SK-N-SH (cell line): ENCODE results near the gene OR52L1. TPM values are rescaled to one million over a fixed set of nuclear protein-coding genes. Genes with fewer than 3 reads are reported as not detected.

Experiments
- CTCF ChIA-PET: fragments of 300-600, 350-600 bp; formaldehyde crosslinking; extraction: SDS; loops from one replicate; lab custom pipeline; 2021; lab: Yijun Ruan, JAX
- POLR2A ChIA-PET: fragments of 350-600 bp; sonication (Branson Sonifier 250); formaldehyde crosslinking; extraction: SDS; loops from one replicate; lab custom pipeline; 2020; ENCODE audit warnings: antibody characterized with exemption, inconsistent platforms; lab: Yijun Ruan, JAX
- DNase-seq: peaks from one replicate; pipeline ENCODE4 v3.0.0; 2012
- H2AFZ ChIP-seq: fragments of 200-600 bp; sonication (generic); 2 replicates; pipeline ENCODE4 v1.8.1; 2016; ENCODE audit warnings: antibody characterized with exemption, mild to moderate bottlenecking, low read depth
- H3F3A ChIP-seq: fragments of 200-600 bp; sonication (generic); replicated peaks from 2 replicates; pipeline ENCODE3; 2016; ENCODE audit warnings: antibody characterized with exemption, mild to moderate bottlenecking; ENCODE audit not compliant: insufficient read depth
- H3K27ac ChIP-seq, 2 experiments: fragments of 200-500 bp in 1 of 2; fragments of 200-600 bp in 1 of 2; sonication (Bioruptor generic) in 1 of 2; sonication (generic), shearing (Covaris generic) in 1 of 2; 2 replicates each; pipeline versions ENCODE4 v1.5.1 to v1.6.1; 2014 to 2016; ENCODE audit warnings: low read depth in 2 of 2, inconsistent platforms in 1 of 2, low read length in 1 of 2, mild to moderate bottlenecking in 1 of 2, mixed read lengths in 1 of 2
- H3K27me3 ChIP-seq: fragments of 200-600 bp; sonication (generic), shearing (Covaris generic); 2 replicates; pipeline ENCODE4 v1.6.1; 2016; ENCODE audit warnings: mixed run types; ENCODE audit not compliant: insufficient read depth
- H3K36me3 ChIP-seq, 2 experiments: fragments of 200-500 bp in 1 of 2; fragments of 200-600 bp in 1 of 2; sonication (Bioruptor generic) in 1 of 2; sonication (generic) in 1 of 2; replicated peaks in 1 of 2; 2 replicates each; pipeline versions ENCODE3 to v1.5.1; 2014 to 2016; ENCODE audit warnings: low read length in 1 of 2, mild to moderate bottlenecking in 1 of 2; ENCODE audit not compliant: insufficient read depth in 2 of 2, control insufficient read depth in 1 of 2
- H3K4me1 ChIP-seq, 2 experiments: fragments of 200-500 bp in 1 of 2; fragments of 200-600 bp in 1 of 2; sonication (Bioruptor generic) in 1 of 2; sonication (generic), shearing (Covaris generic) in 1 of 2; 2 replicates each; pipeline versions ENCODE4 v1.5.1 to v1.6.1; 2014 to 2016; ENCODE audit warnings: low read depth in 1 of 2, low read length in 1 of 2, mixed run types in 1 of 2; ENCODE audit not compliant: insufficient read depth in 2 of 2, control insufficient read depth in 1 of 2
- H3K4me2 ChIP-seq: fragments of 200-600 bp; sonication (generic), shearing (Covaris generic); 2 replicates; pipeline ENCODE4 v1.6.1; 2017; ENCODE audit warnings: mixed run types
- H3K4me3 ChIP-seq, 2 experiments: fragments of 200-500 bp in 1 of 2; fragments of 200-600 bp in 1 of 2; sonication (Bioruptor generic) in 1 of 2; sonication (generic), shearing (Covaris generic) in 1 of 2; 2 replicates each; pipeline versions ENCODE4 v1.5.1 to v1.8.1; 2014 to 2016; ENCODE audit warnings: low read depth in 2 of 2, inconsistent platforms in 1 of 2, low read length in 1 of 2, mild to moderate bottlenecking in 1 of 2, mixed read lengths in 1 of 2, moderate library complexity in 1 of 2
- H3K79me2 ChIP-seq: fragments of 200-600 bp; sonication (generic); 2 replicates; pipeline ENCODE4 v1.8.1; 2017; ENCODE audit warnings: mild to moderate bottlenecking; ENCODE audit not compliant: insufficient read depth
- H3K9ac ChIP-seq: fragments of 200-600 bp; sonication (generic); 2 replicates; pipeline ENCODE4 v1.6.1; 2017; ENCODE audit warnings: mixed run types
- H3K9me2 ChIP-seq: fragments of 200-600 bp; sonication (generic); 2 replicates; pipeline ENCODE4 v1.6.1; 2017; ENCODE audit warnings: mixed run types
- H3K9me3 ChIP-seq: fragments of 200-600 bp; sonication (generic); 2 replicates; pipeline ENCODE4 v1.6.1; 2017; ENCODE audit warnings: mixed run types, mild to moderate bottlenecking, moderate library complexity
- H4K20me1 ChIP-seq: fragments of 200-600 bp; sonication (generic); 2 replicates; pipeline ENCODE4 v1.6.1; 2017; ENCODE audit warnings: mild to moderate bottlenecking, mixed run types; ENCODE audit not compliant: insufficient read depth
- CHD2 ChIP-seq: fragments of 150-350 bp; IDR thresholded peaks from 2 replicates; pipeline ENCODE4 v1.6.1; 2018; ENCODE audit warnings: low read length; ENCODE audit not compliant: partially characterized antibody
- EP300 ChIP-seq, 2 experiments: IDR thresholded peaks; 2 replicates each; pipeline versions ENCODE4 v1.4.0 to v1.6.1; 2012; ENCODE audit warnings: borderline replicate concordance in 1 of 2, low read depth in 1 of 2, low read length in 1 of 2
- EZH2phosphoT487 ChIP-seq: fragments of 200-600 bp; sonication (generic); IDR thresholded peaks from 2 replicates; pipeline ENCODE4 v1.6.1; 2017; ENCODE audit warnings: low read depth, mixed run types, mild to moderate bottlenecking, antibody characterized with exemption, moderate library complexity, borderline replicate concordance
- GABPA ChIP-seq: IDR thresholded peaks from 2 replicates; pipeline ENCODE4 v1.4.0; 2012; ENCODE audit warnings: low read depth, mild to moderate bottlenecking
- GATA2 ChIP-seq: sonication (generic); formaldehyde crosslinking; IDR thresholded peaks from 2 replicates; pipeline ENCODE4 v1.5.0; 2020; ENCODE audit warnings: mild to moderate bottlenecking, missing genetic modification reagents
- JUND ChIP-seq: IDR thresholded peaks from 2 replicates; pipeline ENCODE4 v1.4.0; 2012
- MEF2A ChIP-seq: IDR thresholded peaks from 2 replicates; pipeline ENCODE4 v1.4.0; 2012; ENCODE audit warnings: low read depth, borderline replicate concordance
- NFIC ChIP-seq: IDR thresholded peaks from 2 replicates; pipeline ENCODE4 v1.4.0; 2012; ENCODE audit warnings: borderline replicate concordance
- NRF1 ChIP-seq: IDR thresholded peaks from 2 replicates; pipeline ENCODE4 v1.6.1; 2012; ENCODE audit warnings: low read depth, mild to moderate bottlenecking, low read length
- REST ChIP-seq: IDR thresholded peaks from 2 replicates; pipeline ENCODE4 v1.6.1; 2012; ENCODE audit warnings: mild to moderate bottlenecking, low read depth, low read length, moderate library complexity
- SMC3 ChIP-seq: IDR thresholded peaks from 2 replicates; pipeline ENCODE4 v1.6.1; 2012; ENCODE audit warnings: low read depth, low read length, improper control_type of control experiment
- YY1 ChIP-seq: IDR thresholded peaks from 2 replicates; pipeline ENCODE4 v1.4.0; 2012; ENCODE audit warnings: low read depth, mild to moderate bottlenecking
- WGBS: methylation state at CpG from one replicate; pipeline ENCODE4 v1.1.6; 2017; ENCODE audit warnings: low lambda C conversion rate; 5-methylcytosine and 5-hydroxymethylcytosine counted together
- polyA plus RNA-seq, 3 experiments: library from polyadenylated mRNA; depleted of rRNA; stranded (reverse); fragments of >200 nt; gene quantifications; 2 replicates each; pipeline ENCODE4 v1.2.3, GENCODE V29; 2012
- TF ChIP-seq, protein P1 (sequence below): IDR thresholded peaks from 2 replicates; pipeline ENCODE4 v1.4.0; 2012; ENCODE audit warnings: low read depth, borderline replicate concordance

The OR52L1 gene
- polyA plus RNA-seq, 1 of the 3 experiments (the other 2 are of a cell fraction): not detected

- CTCF ChIA-PET: interaction anchor here (1.2 kb wide), 1 partner anchor 341 kb away, joined by 5 read pairs; no protein-coding TSS in a partner anchor
- POLR2A ChIA-PET: no interaction called here
- 0% methylated on average over 4 of the region's 4 CpGs for WGBS
Observed at GRCh38 chr11:6012035-6012668, 25.4 kb upstream of the OR52L1 start.

More at GRCh38 chr11:6012035-6012668, 25.4 kb upstream of the OR52L1 start:
- Histone ChIP-seq H3K9me3 (no peaks in the 10 kb centered on the region), H3K4me2 (no peak overlapping the region), H3K27ac (no peak overlapping the region), H3K4me3 (no peak overlapping the region), H2AFZ (no peak overlapping the region), H3K4me1 (no peaks in the 10 kb centered on the region), H3F3A (no peaks in the 10 kb centered on the region), H3K36me3 (no peaks in the 10 kb centered on the region), H3K9ac (no peak overlapping the region), H3K79me2 (no peaks in the 10 kb centered on the region)
- no peak for DNase-seq
- TF ChIP-seq MEF2A (no peak), SMC3 (no peak), EZH2phosphoT487 (no peak), JUND (no peak), YY1 (no peak), NFIC (no peak), GATA2 (CRISPR knock-in tag) (no peak), CHD2 (no peak), GABPA (no peak), EP300 (IDR thresholded peaks at IDR 0.05; ENCODE audit: borderline replicate concordance in 1 of 2, low read depth in 1 of 2, low read length in 1 of 2) (no peak), REST (no peak), NRF1 (no peak)
- TF ChIP-seq, protein P1, sequence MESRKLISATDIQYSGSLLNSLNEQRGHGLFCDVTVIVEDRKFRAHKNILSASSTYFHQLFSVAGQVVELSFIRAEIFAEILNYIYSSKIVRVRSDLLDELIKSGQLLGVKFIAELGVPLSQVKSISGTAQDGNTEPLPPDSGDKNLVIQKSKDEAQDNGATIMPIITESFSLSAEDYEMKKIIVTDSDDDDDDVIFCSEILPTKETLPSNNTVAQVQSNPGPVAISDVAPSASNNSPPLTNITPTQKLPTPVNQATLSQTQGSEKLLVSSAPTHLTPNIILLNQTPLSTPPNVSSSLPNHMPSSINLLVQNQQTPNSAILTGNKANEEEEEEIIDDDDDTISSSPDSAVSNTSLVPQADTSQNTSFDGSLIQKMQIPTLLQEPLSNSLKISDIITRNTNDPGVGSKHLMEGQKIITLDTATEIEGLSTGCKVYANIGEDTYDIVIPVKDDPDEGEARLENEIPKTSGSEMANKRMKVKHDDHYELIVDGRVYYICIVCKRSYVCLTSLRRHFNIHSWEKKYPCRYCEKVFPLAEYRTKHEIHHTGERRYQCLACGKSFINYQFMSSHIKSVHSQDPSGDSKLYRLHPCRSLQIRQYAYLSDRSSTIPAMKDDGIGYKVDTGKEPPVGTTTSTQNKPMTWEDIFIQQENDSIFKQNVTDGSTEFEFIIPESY: no peak
- TF ChIP-seq, all 33 proteins: peak for 0
- Histone ChIP-seq H3K9me2 (no peaks in the 10 kb centered on the region), H3K27me3 (0 out of 2 replicates have a peak, but pooled peaks cover 6% of the 10 kb centered on the region), H4K20me1 (no peaks in the 10 kb centered on the region)
